Muscle of back (tissue), 11 donors: ENCODE results near the gene SNX25. TPM values are rescaled to one million over a fixed set of nuclear protein-coding genes. Genes with fewer than 3 reads are reported as not detected.

Source experiments
- DNase-seq, 3 donors: peaks; one replicate each; pipeline versions ENCODE4 v3.0.0 to v3.0.0-alpha.2; 2013
- polyA plus RNA-seq, 10 donors: library from polyadenylated mRNA; unstranded; fragments of 120-200 nt; gene quantifications; one replicate each; pipeline ENCODE4 v1.2.1, GENCODE V29; 2013; ENCODE audit not compliant: insufficient read length in 10 of 10

Gene SNX25
- polyA plus RNA-seq, 10 donors: 7.2 to 11.8 (median 8.2) TPM

DNA sequence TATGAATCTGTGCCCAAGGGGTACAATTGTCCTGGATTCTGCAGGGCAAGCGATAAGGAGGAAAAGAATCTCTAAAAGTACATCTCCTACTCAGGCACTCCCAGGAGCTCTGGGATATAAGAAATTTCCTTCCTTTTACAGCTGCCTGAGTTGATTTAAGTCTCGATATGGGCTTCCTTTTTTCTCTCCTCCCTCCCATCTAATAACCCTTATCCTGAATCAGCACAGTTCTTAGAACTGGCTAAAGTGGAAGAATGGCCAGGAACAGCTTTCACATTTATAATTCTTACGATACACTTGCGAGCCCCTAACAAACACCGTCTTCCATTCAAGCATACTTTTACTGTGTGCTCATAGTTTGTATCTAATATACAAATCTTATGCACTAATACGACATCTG is 165.2 kb downstream of the SNX25 start:
- no peak for DNase-seq

DNA sequence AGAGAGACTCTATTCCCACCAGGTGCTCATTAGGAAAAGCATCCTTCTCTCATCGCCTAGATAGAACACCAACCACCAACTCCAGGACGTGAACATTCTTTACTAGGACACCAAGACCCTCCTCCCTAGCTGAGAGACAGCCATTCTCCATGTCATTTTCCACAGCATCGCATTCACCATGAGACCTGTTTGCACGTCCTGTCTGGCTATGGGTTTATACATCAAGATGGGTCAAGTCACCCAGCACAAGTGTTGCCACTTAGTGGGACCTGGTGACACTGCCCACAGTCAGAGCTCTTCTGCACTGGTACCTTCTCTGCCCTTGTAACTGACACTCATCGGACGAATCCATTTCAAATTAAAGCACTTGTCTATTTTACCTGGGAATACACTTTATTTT is 168.9 kb downstream of the SNX25 start:
- no peak for DNase-seq

DNA sequence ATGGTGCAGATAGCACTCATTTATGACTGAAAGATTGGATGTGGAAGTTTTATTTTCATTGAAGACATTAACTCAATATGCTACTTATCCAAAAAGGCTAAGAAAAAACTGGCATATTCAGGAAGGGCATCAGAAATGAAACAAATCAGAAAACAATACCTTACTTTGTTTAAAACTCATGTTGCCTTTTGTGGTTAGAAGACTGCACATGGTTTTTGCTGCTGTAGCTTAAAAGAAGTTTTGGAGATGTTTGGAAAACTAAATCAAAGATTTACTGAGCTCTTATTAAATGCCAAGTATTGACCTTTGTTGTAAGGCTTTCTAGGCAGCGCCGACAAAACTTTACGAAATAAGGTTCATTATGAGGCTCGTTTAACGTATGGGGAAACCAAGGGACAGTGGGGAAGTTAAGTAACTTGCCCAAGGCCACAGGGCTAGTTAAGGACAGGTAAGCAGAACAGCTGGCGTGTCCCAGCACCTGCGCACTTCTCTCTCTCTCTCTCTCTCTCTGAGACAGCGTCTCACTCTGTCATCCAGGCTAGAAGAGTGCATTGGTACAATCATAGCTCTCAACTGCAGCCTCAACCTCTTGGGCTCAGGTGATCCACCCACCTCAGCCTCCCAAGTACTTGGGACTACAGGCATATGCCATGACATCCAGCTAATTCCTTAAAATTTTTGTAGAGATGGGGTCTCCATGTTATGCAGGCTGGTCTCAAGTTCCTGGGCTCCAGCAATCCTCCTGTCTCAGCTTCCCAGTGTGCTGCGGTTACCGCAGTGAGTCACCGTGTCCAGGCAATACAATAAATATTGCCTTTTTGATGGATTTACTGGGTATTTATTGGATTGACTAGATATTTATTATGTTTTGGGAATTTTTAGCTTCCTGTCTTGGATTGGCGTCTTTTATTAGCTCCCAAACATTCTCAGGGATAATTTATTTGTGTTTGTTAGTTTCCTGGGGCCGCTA is 170.2 kb downstream of the SNX25 start:
- DNase-seq: no peak

DNA sequence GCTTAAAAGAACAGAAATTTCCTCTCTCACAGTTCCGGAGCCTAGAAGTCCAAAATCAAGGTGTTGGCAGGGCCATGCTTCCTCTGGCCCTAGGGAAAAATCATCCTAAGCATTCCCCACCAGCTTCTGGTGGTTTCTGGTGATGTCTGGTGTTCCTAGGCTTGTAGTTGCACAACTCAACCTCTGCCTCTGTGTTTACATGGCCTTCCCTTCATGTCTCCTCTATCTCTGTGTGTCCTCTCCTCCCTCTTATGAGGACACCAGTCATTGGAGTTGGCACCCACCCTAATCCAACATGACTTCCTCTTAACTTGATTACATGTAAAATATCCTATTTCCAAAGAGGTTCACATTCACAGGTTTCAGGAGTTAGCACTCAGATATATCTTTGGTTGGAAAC is 170.9 kb downstream of the SNX25 start:
- no peak for DNase-seq

DNA sequence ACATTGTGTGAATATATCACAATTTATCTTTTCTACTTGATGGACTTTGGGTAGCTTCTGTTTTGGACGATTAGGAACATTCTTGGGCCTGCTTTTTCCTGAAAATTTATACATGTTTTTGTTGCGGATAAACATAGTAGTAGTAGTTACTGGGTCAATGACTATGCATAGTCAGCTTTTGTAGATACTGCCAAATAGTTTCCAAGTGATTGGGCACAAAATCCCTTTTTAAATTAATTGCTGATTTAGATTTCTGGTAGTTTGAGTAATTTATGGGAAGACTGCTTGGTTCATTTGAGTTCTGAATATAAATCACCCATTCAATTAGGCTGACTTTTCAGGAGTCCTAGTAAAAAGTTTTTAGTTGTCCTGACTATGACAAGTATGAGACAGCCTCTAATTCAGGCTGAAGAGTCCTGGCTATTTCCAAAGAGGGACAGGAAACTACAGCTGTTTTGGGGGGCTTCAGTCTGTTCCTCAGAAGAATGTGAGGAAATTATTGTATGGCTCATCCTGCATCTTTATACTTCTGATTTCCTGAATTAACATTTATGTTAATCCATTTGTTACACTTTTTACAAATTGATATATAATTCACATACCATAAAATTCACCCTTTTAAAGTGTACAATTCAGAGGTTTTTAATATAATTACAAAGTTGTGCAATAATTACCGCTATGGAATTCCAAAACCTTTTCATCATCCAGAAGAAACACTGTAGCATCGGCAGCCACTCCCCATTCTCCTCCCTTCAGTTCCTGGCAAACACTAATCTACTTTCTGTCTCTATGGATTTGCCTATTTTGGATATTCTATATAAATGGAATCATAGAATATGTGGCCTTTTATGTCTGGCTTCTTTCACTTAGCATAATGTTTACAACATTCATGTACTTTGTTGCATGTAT is 172.1 kb downstream of the SNX25 start:
- no peak for DNase-seq

DNA sequence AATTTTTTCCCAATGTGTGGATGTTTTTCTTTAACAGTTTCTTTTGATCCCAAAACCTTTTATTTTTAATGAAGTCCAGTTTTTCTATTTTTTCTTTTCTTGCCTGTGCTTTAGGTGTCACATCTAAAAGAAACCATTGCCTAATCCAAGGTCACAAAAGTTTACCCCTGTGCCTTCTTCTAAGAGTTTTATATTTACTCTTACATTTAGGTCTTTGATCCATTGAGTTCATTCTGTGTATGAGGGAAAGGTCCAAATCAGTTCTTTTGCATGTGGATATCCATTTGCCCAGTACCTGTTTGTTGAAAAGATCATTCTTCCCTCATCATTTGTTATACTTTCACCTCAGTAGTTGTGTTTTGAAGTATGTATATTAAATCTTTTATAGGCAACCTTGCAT is 173.4 kb downstream of the SNX25 start:
- no peak for DNase-seq

DNA sequence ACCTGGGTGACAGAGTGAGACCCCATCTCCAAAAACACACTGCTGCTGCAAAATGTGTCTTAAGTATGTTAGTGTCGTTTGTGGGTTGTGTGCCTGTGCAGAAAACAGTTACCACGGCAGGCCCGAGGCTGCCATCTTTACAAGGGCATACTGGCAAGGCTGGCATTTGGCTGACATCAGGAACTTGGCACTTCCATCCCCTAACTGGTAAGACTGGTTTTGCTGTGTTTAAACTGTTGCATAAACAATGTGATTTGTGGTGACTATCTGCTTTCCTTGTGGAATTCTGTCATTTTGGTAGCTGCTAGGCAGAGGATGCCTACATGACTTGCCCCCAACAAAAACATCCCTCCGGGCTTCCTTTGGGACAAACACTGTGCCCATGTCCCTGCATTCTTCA is 174.1 kb downstream of the SNX25 start:
- no peak for DNase-seq

DNA sequence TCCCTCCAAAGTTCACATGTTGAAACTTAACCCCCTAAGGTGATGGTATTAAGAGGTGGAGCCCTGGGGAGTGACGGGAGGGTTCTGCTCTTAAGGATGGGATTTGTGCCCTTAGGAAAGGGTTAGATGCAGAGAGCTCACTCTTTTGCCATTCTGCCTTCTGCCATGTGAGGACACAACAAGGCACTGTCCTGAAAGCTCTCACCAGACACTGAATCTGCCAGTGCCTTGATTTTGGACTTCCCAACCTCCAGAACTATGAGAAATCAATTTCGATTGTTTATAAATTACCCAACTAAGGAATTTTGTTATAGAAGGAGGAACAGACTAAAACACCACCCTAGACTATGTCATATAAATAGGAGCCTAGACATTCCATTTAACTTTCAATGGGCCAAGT is 174.7 kb downstream of the SNX25 start:
- DNase-seq: no peak

DNA sequence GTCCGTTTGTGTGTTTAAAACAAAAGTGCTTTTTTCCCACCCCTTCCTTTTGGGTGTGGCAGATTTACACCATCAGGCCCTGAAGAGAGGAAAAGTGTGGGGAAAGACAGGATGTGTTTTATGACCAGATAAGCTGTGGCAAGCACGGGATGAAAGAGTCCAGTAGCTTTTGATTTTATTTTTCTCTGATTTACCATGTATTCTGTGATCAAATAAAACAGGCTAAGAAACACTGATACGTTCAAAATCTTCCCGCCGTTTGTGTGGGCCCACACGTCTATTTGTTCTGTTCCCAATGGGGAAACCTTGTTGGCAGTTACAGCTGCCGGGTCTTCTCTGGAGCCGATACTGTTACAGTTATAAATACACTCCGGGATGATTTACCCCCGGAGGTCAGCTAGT is 175.5 kb downstream of the SNX25 start:
- DNase-seq: peak; percentile 21 to 45 (median 23)

DNA sequence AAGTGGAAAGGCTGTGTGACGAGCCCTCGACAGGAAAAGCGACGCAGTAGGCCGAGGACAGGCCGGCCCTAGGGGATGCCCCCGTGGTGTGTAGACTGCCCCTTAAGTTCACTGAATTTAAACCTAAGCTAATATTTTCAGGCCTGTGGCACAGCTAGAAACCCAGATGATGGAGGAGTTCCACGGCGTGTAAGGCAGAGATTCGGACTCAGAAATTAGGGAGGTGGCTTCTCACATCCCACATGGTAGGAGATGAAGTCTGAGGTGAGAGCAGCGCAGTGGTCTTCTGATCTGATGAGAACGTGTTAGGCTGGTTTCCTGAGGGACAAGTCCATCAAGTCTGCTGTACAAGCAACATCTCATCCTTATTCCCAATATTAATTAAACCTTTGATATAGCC is 178.6 kb downstream of the SNX25 start:
- DNase-seq: no peak

DNA sequence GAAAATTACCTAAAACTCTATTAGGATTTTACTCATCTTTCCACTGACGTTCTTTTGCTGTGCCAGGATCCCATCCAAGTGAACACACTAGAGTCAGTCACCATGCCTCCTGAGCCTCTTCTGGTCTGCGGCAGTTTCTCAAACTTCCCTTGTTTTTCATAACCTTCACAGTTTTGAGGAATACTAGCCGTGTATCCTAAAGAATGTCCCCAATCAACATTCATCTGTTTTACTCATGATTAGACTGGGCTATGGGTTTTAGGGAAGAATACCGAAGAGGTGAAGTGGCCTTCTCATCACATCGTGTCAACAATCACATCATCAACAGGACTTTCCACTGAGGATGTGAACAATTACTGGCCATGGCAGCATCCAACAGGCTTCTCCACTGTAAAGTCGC is 181.5 kb downstream of the SNX25 start:
- DNase-seq: no peak

DNA sequence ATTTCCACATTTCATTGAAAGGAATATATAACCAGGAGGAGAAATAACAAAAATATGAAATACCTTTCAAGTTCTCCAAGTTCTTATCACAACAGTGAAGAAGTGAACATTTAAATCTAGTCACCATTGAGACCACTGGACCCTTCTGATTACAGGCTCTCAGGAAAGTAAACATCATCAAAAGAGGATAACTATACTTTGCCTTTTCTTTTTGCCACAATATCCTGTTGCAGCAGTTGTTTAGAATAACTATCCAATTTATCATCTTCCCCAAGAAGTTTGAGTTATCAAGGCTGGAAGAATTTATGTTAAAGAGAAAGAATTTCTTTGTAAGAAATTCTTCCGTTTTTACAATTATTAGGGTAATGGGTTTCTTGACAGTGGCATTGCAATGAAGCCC is 182.8 kb downstream of the SNX25 start:
- no peak for DNase-seq

DNA sequence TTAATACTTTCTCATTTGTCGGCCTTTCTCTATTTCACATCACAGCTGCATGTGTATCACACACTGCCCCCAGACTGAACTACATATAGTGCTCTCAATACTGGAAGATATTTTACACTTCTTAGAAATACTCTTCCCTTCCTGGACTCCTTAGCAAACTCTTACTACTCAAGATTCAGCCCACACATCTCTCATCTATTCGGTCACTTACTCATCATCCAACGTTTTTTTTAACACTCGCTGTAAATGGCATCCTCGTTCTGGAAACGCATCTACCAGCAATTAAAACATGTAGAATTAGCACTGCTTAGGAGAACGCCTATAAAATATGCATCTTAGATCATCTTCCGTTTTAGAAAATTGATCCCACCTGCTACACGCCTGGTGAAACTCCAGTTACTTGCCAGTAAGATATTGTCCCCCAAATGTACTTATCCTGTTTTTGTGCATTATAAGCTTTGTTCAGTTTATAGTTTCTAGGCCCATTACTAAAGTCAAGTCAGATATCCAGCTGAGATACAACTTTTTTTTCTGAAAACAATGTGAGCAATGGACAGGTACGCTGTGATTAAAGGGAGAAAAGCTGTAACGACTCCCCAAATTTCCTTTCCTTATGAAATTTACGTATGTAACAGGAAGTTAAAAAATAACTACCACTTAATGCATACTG is 185.3 kb downstream of the SNX25 start:
- DNase-seq: peak; percentile 21 to 62 (median 30)

DNA sequence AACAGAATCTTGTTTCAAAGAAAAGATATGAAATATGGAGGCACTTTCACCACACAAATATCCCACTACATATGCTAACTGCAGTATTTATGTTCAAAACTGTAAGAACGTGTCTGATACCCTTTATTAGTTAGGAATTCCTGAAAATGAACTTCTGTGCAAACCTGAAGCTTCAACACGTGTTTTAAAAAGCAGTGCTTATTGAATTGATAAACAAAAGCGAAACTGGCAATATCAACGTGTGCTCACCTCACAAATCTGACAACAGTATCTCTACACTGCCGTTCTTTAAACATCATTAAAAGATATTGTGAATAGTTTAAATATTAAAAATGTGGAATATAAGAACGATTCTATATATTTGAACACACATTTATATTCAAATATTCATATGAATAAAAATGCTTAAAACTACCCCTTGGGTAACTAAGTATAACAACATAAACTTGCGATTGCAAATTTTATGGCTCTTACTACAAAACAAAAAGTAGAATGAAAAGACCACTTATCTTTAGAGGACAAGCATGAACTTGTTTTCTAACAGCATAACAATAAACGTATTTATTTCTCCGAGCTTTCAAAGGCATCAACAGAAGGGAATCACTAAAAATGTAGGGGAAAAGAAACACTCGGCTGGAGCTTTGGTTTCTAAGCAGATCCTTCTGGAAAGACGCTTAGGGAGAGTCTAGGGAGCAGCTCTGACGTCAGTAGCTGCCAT is 186.0 kb downstream of the SNX25 start, which contains the start of gene LRP2BP:
TSS of gene LRP2BP (minus strand) at position 687 of the 718 bp plus-strand sequence. CDS start 17,738 bp downstream, outside the sequence.
- peak; percentile 71 to 94 (median 93) for DNase-seq

DNA sequence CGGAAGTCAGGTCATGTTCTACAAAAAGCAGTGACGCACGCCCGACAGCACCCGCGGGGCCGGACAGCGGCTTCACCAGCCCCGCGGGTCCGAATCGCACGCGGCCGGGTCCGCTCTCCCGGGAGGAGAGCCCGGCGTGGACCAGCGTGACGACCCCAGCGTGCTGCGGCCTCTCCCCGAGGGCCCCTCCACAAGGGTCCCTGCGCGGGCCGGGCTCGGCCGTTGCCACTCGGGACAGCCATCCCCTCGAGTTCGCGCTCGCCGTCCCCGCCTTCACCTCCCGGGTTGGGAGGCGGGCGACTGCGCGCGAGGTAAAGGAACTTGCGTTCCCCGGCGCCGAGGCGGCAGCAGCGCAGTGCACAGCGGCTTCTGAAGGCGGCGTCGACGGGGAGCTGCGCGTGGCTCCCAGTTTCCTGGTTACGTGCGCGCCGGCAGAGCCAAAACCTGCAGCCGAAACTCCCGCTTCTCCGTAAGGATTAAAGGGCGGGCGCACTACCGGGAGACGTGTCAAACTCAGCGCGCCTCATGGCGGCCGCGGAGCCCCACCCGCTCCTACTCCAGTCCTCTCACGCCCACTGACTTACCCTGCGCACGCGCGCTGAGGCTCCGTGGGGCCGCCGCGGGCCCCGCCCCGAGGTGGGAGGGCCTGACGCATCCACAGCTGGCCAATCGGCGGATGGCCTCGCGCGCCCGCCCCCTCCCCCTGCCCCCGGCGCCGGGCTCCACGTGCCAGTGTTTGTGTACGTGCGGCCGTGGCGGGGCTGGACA is 186.7 kb downstream of the SNX25 start:
- DNase-seq: peak; percentile 98 to 99 (median 99)

DNA sequence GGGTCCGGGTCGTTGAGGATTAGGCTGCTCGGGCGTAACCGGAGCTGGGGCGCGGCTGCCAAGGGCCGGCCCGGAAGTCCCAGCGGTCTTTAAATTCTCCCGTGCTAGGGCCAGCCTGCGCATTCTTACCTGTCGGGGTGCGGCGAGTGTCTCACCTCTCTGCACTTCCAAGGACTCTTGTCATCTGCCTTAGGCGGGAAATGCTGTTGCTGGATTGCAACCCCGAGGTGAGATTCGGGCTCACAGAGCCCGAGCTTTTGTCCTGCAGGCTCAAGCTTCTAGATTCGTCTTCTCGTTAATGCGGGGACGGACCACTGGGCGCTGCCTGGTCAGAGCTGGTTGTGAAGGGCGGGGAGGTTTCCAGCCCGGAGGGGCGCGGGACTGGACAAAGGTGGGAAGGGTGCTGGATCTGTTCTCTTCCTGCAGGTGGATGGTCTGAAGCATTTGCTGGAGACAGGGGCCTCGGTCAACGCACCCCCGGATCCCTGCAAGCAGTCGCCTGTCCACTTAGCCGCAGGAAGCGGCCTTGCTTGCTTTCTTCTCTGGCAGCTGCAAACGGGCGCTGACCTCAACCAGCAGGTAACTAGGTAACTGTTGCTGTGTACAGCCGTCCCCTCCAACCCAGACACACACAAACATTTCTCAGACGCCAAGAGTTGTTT is 187.5 kb downstream of the SNX25 start, which contains the start of gene ANKRD37:
TSS of gene ANKRD37 (plus strand) at position 118 of the 662 bp plus-strand sequence. CDS start at position 201, 83 bp downstream.
- DNase-seq: peak; percentile 51 to 80 (median 55)

DNA sequence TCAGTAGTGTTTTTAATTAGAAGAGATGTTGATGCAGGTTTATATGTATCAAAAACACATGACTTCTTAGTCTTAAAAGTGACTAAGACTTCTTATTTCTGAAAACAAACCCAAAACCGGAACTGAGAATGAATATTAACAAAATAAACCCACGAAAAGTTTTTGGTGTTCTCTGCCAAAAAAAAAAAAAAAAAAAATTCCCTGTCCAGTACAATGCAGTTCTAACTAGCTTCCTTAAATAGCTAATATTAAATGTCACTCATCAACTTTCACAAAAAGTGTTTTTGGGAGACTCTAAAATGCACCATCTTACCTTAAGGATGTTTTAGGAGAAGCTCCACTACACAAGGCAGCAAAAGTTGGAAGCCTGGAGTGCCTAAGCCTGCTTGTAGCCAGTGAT is 189.2 kb downstream of the SNX25 start:
- no peak for DNase-seq

DNA sequence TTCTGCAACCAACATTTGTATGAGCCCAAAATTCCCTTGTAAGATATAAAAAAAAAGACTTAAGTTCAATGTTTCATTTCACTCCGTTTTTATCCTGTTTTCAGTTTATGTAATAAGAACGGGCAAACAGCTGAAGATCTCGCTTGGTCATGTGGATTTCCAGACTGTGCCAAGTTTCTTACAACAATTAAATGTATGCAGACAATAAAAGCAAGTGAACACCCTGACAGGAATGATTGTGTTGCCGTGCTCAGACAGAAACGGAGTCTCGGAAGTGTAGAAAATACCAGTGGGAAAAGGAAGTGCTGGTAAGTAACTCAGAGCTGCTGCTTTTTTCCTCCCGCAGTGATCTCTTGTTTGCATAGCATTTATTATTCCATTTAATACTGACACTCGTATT is 190.1 kb downstream of the SNX25 start:
- no peak for DNase-seq

DNA sequence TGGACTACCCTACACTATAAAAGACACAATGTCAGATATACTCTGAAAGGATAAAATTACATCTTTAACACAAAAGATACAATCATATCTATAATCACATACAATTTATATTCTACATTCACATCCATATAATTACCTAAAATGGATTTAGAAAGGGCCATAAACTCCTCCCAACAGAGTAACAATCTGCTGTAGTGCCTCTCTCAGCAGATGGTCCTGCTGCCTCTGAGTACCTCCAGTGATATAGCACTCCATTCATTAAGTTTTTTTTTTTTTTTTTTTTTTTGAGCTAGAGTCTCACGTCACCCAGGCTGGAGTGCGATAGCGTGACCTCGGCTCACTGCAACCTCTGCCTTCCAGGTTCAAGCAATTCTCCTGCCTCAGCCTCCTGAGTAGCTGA is 194.6 kb downstream of the SNX25 start:
- no peak for DNase-seq
